PFSK-1 (cell line): Measurements from ENCODE around the gene PPM1H.

Experiments used
- POLR2AphosphoS5 ChIP-seq: IDR thresholded peaks from 2 replicates; pipeline ENCODE4 v1.6.1; 2012; ENCODE audit warnings: low read depth, mild to moderate bottlenecking, control low read depth, low read length, moderate library complexity
- REST ChIP-seq, 2 experiments: IDR thresholded peaks; 2 replicates each; pipeline versions ENCODE4 v1.6.1 to v1.8.0; 2011 to 2012; ENCODE audit warnings: low read depth in 2 of 2, low read length in 2 of 2, control low read depth in 1 of 2, inconsistent platforms in 1 of 2, mild to moderate bottlenecking in 1 of 2, moderate library complexity in 1 of 2; ENCODE audit not compliant: insufficient read depth in 1 of 2
- SIN3A ChIP-seq: IDR thresholded peaks from 2 replicates; pipeline ENCODE4 v1.6.1; 2012; ENCODE audit warnings: mild to moderate bottlenecking, low read length, moderate library complexity, borderline replicate concordance; ENCODE audit not compliant: insufficient read depth
- TAF1 ChIP-seq: IDR thresholded peaks from 2 replicates; pipeline ENCODE4 v1.6.1; 2012; ENCODE audit warnings: low read length, control low read depth, borderline replicate concordance; ENCODE audit not compliant: insufficient read depth

GRCh38 chr12:62754706-62755105, 180.2 kb downstream of the PPM1H start:
- TF ChIP-seq POLR2AphosphoS5 (no peak), REST (IDR thresholded peaks at IDR 0.05; ENCODE audit: insufficient read depth in 1 of 2, low read depth in 2 of 2, low read length in 2 of 2) (no peak), TAF1 (no peak), SIN3A (no peak)
